IMR-90 (cell line): ENCODE measurements around the gene ANO10. TPM values are rescaled to one million over a fixed set of nuclear protein-coding genes. Genes with fewer than 3 reads are reported as not detected.

Source experiments
- ATAC-seq: fragments of 200-7000 bp; cut with Tn5 transposase; 2 replicates; pipeline ENCODE4 v1.9.1; 2020; ENCODE audit warnings: low read depth, mild to moderate bottlenecking, moderate library complexity
- BruUV-seq: library from RNA; stranded (reverse); fragments of 400-500 nt; replicated peaks from 2 replicates; lab custom pipeline; 2021; lab: Mats Ljungman, UMichigan
- CTCF ChIA-PET: fragments of 300-600 bp; formaldehyde crosslinking; extraction: SDS; loops from one replicate; lab custom pipeline; 2021; ENCODE audit warnings: antibody characterized with exemption; lab: Yijun Ruan, JAX
- POLR2A ChIA-PET: fragments of 300-600 bp; sonication (Branson Sonifier 250); formaldehyde crosslinking; loops from one replicate; lab custom pipeline; 2022; ENCODE audit warnings: antibody characterized with exemption; ENCODE audit not compliant: unreplicated experiment; lab: Charles Lee
- DNase-seq: peaks from one replicate; pipeline ENCODE4 v3.0.0; 2013
- H2AFZ ChIP-seq: replicated peaks from 2 replicates; pipeline ENCODE3; 2013; ENCODE audit warnings: low read length, mild to moderate bottlenecking; ENCODE audit not compliant: poor library complexity
- H2AK5ac ChIP-seq: 2 replicates; pipeline ENCODE4 v1.6.1; 2013; ENCODE audit warnings: low read depth, low read length, inconsistent platforms
- H2AK9ac ChIP-seq: replicated peaks from 2 replicates; pipeline ENCODE3; 2013; ENCODE audit warnings: mild to moderate bottlenecking, low read depth, low read length, moderate library complexity; ENCODE audit not compliant: poor library complexity
- H2BK120ac ChIP-seq: 2 replicates; pipeline ENCODE4 v1.6.1; 2013; ENCODE audit warnings: low read depth, low read length, inconsistent platforms
- H2BK15ac ChIP-seq: 3 replicates; pipeline ENCODE4 v1.6.1; 2013; ENCODE audit warnings: low read depth, low read length, inconsistent platforms
- H2BK20ac ChIP-seq: 2 replicates; pipeline ENCODE4 v1.6.1; 2013; ENCODE audit warnings: low read depth, mild to moderate bottlenecking, inconsistent platforms, low read length, moderate library complexity
- H2BK5ac ChIP-seq: 2 replicates; pipeline ENCODE4 v1.6.1; 2013; ENCODE audit warnings: mild to moderate bottlenecking, low read depth, low read length, inconsistent platforms; ENCODE audit not compliant: poor library complexity, severe bottlenecking
- H3K14ac ChIP-seq: replicated peaks from 2 replicates; pipeline ENCODE4 v1.6.1; 2013; ENCODE audit warnings: low read depth, low read length, inconsistent platforms
- H3K18ac ChIP-seq: 2 replicates; pipeline ENCODE4 v1.6.1; 2013; ENCODE audit warnings: low read depth, low read length, control low read depth
- H3K23ac ChIP-seq: 2 replicates; pipeline ENCODE4 v1.6.1; 2013; ENCODE audit warnings: low read depth, low read length, inconsistent platforms
- H3K27ac ChIP-seq: 2 replicates; pipeline ENCODE4 v1.5.1; 2013; ENCODE audit warnings: mild to moderate bottlenecking, control low read depth, low read length; ENCODE audit not compliant: insufficient read depth
- H3K27me3 ChIP-seq: 2 replicates; pipeline ENCODE4 v1.6.1; 2013; ENCODE audit warnings: low read length; ENCODE audit not compliant: control insufficient read depth, insufficient read depth
- H3K36me3 ChIP-seq: 2 replicates; pipeline ENCODE4 v1.6.1; 2013; ENCODE audit warnings: low read length, mixed read lengths; ENCODE audit not compliant: control insufficient read depth, insufficient read depth
- H3K4ac ChIP-seq: 2 replicates; pipeline ENCODE4 v1.6.1; 2013; ENCODE audit warnings: low read depth, low read length, inconsistent platforms
- H3K4me1 ChIP-seq: 2 replicates; pipeline ENCODE4 v1.6.1; 2013; ENCODE audit warnings: low read length, mixed read lengths; ENCODE audit not compliant: control insufficient read depth, insufficient read depth
- H3K4me2 ChIP-seq: 2 replicates; pipeline ENCODE4 v1.6.1; 2013; ENCODE audit warnings: low read depth, mild to moderate bottlenecking, control low read depth, low read length, moderate library complexity
- H3K4me3 ChIP-seq: 2 replicates; pipeline ENCODE4 v1.5.1; 2013; ENCODE audit warnings: low read depth, mild to moderate bottlenecking, control low read depth, low read length, moderate library complexity; ENCODE audit not compliant: insufficient read depth
- H3K56ac ChIP-seq: 2 replicates; pipeline ENCODE4 v1.6.1; 2013; ENCODE audit warnings: low read length, inconsistent platforms; ENCODE audit not compliant: insufficient read depth; ENCODE audit errors: extremely low read depth
- H3K79me1 ChIP-seq, 2 experiments: 2 replicates each; pipeline ENCODE4 v1.6.1; 2013; ENCODE audit warnings: low read length in 2 of 2, inconsistent platforms in 1 of 2, low read depth in 1 of 2
- H3K9ac ChIP-seq: 2 replicates; pipeline ENCODE4 v1.6.1; 2013; ENCODE audit warnings: low read depth, low read length, control low read depth
- H3K9me1 ChIP-seq: 2 replicates; pipeline ENCODE4 v1.6.1; 2013; ENCODE audit warnings: low read length, inconsistent platforms; ENCODE audit not compliant: insufficient read depth
- H3K9me3 ChIP-seq: 2 replicates; pipeline ENCODE4 v1.6.1; 2013; ENCODE audit warnings: low read length; ENCODE audit not compliant: control insufficient read depth, insufficient read depth
- H4K20me1 ChIP-seq: 2 replicates; pipeline ENCODE4 v1.6.1; 2013; ENCODE audit warnings: low read length, inconsistent platforms; ENCODE audit not compliant: insufficient read depth
- H4K5ac ChIP-seq: 2 replicates; pipeline ENCODE4 v1.6.1; 2013; ENCODE audit warnings: mild to moderate bottlenecking, low read depth, low read length, control low read depth
- H4K8ac ChIP-seq, 2 experiments: 2 replicates each; pipeline ENCODE4 v1.6.1; 2013; ENCODE audit warnings: low read depth in 2 of 2, low read length in 2 of 2, control low read depth in 1 of 2, inconsistent platforms in 1 of 2
- H4K91ac ChIP-seq: 2 replicates; pipeline ENCODE4 v1.6.1; 2013; ENCODE audit warnings: low read depth, low read length, inconsistent platforms; ENCODE audit not compliant: insufficient read depth
- BHLHE40 ChIP-seq: fragments of 150-350 bp; IDR thresholded peaks from 2 replicates; pipeline ENCODE4 v1.6.1; 2016; ENCODE audit warnings: mild to moderate bottlenecking, low read depth, low read length
- CEBPB ChIP-seq: IDR thresholded peaks from 2 replicates; pipeline ENCODE4 v1.6.1; 2012; ENCODE audit warnings: low read depth, low read length, improper control_type of control experiment
- CHD1 ChIP-seq: IDR thresholded peaks from 2 replicates; pipeline ENCODE4 v1.6.1; 2012; ENCODE audit warnings: low read depth, low read length, improper control_type of control experiment
- FOS ChIP-seq: fragments of 150-350 bp; IDR thresholded peaks from 2 replicates; pipeline ENCODE4 v1.6.1; 2016; ENCODE audit warnings: low read depth, low read length
- MAZ ChIP-seq: IDR thresholded peaks from 2 replicates; pipeline ENCODE4 v1.6.1; 2012; ENCODE audit warnings: low read depth, mild to moderate bottlenecking, low read length, improper control_type of control experiment, moderate library complexity, borderline replicate concordance
- MXI1 ChIP-seq: IDR thresholded peaks from 2 replicates; pipeline ENCODE4 v1.6.1; 2012; ENCODE audit warnings: low read depth, mild to moderate bottlenecking, low read length, moderate library complexity, borderline replicate concordance
- POLR2A ChIP-seq: IDR thresholded peaks from 2 replicates; pipeline ENCODE4 v1.6.1; 2012; ENCODE audit warnings: mild to moderate bottlenecking, low read depth, low read length
- RAD21 ChIP-seq: IDR thresholded peaks from 2 replicates; pipeline ENCODE4 v1.6.1; 2012; ENCODE audit warnings: low read length, improper control_type of control experiment
- RCOR1 ChIP-seq: IDR thresholded peaks from 2 replicates; pipeline ENCODE4 v1.6.1; 2012; ENCODE audit warnings: mild to moderate bottlenecking, low read length, improper control_type of control experiment; ENCODE audit not compliant: insufficient replicate concordance
- RFX5 ChIP-seq: IDR thresholded peaks from 2 replicates; pipeline ENCODE4 v1.8.0; 2012; ENCODE audit warnings: low read depth, mild to moderate bottlenecking, low read length, moderate library complexity
- SMC3 ChIP-seq: fragments of 150-350 bp; IDR thresholded peaks from 2 replicates; pipeline ENCODE4 v1.6.1; 2016; ENCODE audit warnings: low read depth, mild to moderate bottlenecking, antibody characterized with exemption, low read length, moderate library complexity
- USF2 ChIP-seq: fragments of 150-350 bp; IDR thresholded peaks from 2 replicates; pipeline ENCODE4 v1.6.1; 2017; ENCODE audit warnings: mild to moderate bottlenecking, antibody characterized with exemption, low read length, low read depth
- WGBS, 2 experiments: methylation state at CpG; one replicate each; pipeline versions ENCODE4 v1.1.5 to v1.1.7; 2013; ENCODE audit warnings: missing lambda C conversion rate in 2 of 2; ENCODE audit not compliant: insufficient read length in 1 of 2; ENCODE audit errors: extremely low coverage in 2 of 2; 5-methylcytosine and 5-hydroxymethylcytosine counted together
- dilution Hi-C: fragments of 300-500 bp; cut with HindIII; formaldehyde crosslinking; loops from one replicate; pipeline ENCODE4 v1.14.3; 2018; ENCODE audit warnings: low sequenced_read_pairs; ENCODE audit not compliant: unreplicated experiment
- in situ Hi-C: fragments of 300-500 bp; cut with MboI; formaldehyde crosslinking; loops from 3 replicates; pipeline ENCODE4 v1.14.3; 2019; ENCODE audit warnings: low sequenced_read_pairs, inconsistent platforms, mixed read lengths
- intact Hi-C: fragments of 100-400 bp; cut with micrococcal nuclease; formaldehyde crosslinking; loops from 2 replicates; pipeline ENCODE4 v1.10.0; 2022
- polyA plus RNA-seq, 3 experiments: library from polyadenylated mRNA; depleted of rRNA; stranded (reverse); fragments of >200 nt; gene quantifications; 2 replicates each; pipeline ENCODE4 v1.2.3, GENCODE V29; 2012; ENCODE audit warnings: low replicate concordance in 1 of 3
- total RNA-seq: library from RNA; depleted of rRNA; stranded (reverse); fragments of >200 nt; gene quantifications from 2 replicates; pipeline ENCODE4 v1.2.3, GENCODE V29; 2012

The ANO10 gene
- total and polyA plus RNA-seq, 2 of the 4 experiments (the other 2 are of a cell fraction) = 28.5 to 41.6 TPM

GRCh38 chr3:43338295-43338694 lies 283.5 kb downstream of the ANO10 start:
- H3K9me1 ChIP-seq = peaks cover 6% of the 10 kb centered on the region; the same call in 1 of the 2 replicates
- no peak overlapping the region for H2BK5ac ChIP-seq
- no peak for ATAC-seq
- no peak overlapping the region for H2BK120ac ChIP-seq
- H4K91ac ChIP-seq = no peak overlapping the region
- H3K14ac ChIP-seq = no peak overlapping the region
- no peaks in the 10 kb centered on the region for H3K27me3 ChIP-seq
- no peak overlapping the region for H2AK9ac ChIP-seq
- H3K23ac ChIP-seq = no peak overlapping the region
- no peak overlapping the region for H3K18ac ChIP-seq
- no peak overlapping the region for H2AK5ac ChIP-seq
- no peak overlapping the region for H3K4ac ChIP-seq
- no peak overlapping the region for H3K4me3 ChIP-seq
- no peak overlapping the region for H3K9ac ChIP-seq
- no CpG with 5 or more reads among the region's 2 CpGs for WGBS, 2 experiments
- no peak overlapping the region for H4K8ac ChIP-seq
- H3K9me3 ChIP-seq = peaks cover 22% of the 10 kb centered on the region
- dilution Hi-C loops = no loop called here
- no TSS peak for BruUV-seq
- ChIA-PET POLR2A (no interaction called here), CTCF (interaction anchor here (1.2 kb wide), 1 partner anchor 14 kb away, joined by 4 read pairs; no protein-coding TSS in a partner anchor)
- H3K36me3 ChIP-seq = peaks cover 40% of the 10 kb centered on the region
- H2BK15ac ChIP-seq = no peak overlapping the region
- intact Hi-C loops = no loop called here
- H2BK20ac ChIP-seq = no peak overlapping the region
- DNase-seq = peak; percentile 13
- no peak overlapping the region for H3K56ac ChIP-seq
- in situ Hi-C loops = no loop called here
- TF ChIP-seq RAD21 (no peak), BHLHE40 (no peak), CHD1 (no peak), SMC3 (no peak), MAZ (no peak), RFX5 (no peak), CEBPB (no peak), POLR2A (no peak), MXI1 (no peak), FOS (no peak), RCOR1 (no peak), USF2 (no peak)
- H3K4me2 ChIP-seq = no peak overlapping the region
- H3K79me1 ChIP-seq = peaks cover 16 to 19% of the 10 kb centered on the region in 2 experiments
- no peak overlapping the region for H4K5ac ChIP-seq
- no peaks in the 10 kb centered on the region for H3K4me1 ChIP-seq
- no peak overlapping the region for H3K27ac ChIP-seq
- no peaks in the 10 kb centered on the region; the same call in 1 of the 2 replicates for H4K20me1 ChIP-seq
- H2AFZ ChIP-seq = no peak overlapping the region
